ENCODE measurements around the gene SCUBE3. TPM values are rescaled to one million over a fixed set of nuclear protein-coding genes. Genes with fewer than 3 reads are reported as not detected.
A peak's percentile ranks its signal among the peaks of the same experiment; 100 is the strongest.

SCUBE3 gene
- total and polyA plus RNA-seq, 12 donors: 1.2 to 18.8 (median 8.4) TPM

DNA sequence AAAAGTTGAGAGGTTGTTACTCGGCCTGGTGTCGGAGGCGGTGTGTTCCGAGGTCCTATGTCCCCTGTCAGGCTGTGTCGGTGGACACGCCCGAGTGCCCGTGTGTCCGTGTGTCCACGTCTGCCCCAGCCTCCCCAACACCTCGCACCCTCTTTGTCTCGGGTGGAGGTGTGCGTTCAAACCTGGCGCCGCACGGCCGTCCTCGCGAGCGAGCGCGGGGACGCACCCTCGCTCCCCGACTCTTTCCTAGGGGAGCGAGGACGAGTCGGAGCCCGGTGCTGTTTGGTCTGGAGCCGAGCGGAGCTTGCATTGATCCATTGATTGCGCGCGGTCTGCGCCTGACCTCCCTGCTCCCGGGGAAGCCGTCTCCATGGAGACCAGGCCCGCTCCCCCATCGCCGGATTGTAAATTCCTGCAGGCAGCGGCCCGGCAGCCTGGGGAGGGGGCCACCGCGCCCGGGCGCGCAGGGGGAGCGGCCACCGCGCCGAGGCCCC lies 411 bp upstream of the SCUBE3 start:
- TF ChIP-seq, protein P1, sequence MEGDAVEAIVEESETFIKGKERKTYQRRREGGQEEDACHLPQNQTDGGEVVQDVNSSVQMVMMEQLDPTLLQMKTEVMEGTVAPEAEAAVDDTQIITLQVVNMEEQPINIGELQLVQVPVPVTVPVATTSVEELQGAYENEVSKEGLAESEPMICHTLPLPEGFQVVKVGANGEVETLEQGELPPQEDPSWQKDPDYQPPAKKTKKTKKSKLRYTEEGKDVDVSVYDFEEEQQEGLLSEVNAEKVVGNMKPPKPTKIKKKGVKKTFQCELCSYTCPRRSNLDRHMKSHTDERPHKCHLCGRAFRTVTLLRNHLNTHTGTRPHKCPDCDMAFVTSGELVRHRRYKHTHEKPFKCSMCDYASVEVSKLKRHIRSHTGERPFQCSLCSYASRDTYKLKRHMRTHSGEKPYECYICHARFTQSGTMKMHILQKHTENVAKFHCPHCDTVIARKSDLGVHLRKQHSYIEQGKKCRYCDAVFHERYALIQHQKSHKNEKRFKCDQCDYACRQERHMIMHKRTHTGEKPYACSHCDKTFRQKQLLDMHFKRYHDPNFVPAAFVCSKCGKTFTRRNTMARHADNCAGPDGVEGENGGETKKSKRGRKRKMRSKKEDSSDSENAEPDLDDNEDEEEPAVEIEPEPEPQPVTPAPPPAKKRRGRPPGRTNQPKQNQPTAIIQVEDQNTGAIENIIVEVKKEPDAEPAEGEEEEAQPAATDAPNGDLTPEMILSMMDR (IDR thresholded peaks at IDR 0.05): no peak
- intact Hi-C loops (cut with DNase I): no loop called here
- DNase-seq (no peak), ATAC-seq (no peak)
- H3K27me3 ChIP-seq: peaks cover 0 to 67% (median 20%) of the 10 kb centered on the region in 7 donors
- no peak overlapping the region for H3K27ac ChIP-seq
- H3K4me1 ChIP-seq: peaks cover 4 to 44% (median 26%) of the 10 kb centered on the region in 9 donors
- H3K36me3 ChIP-seq: no peaks in the 10 kb centered on the region
- WGBS, 2 donors: 16% methylated on average over 51 of the region's 51 CpGs
- H3K4me3 ChIP-seq: peak overlapping the region; percentile 41 to 65 (median 62)
- no peaks in the 10 kb centered on the region for H3K9me3 ChIP-seq

DNA sequence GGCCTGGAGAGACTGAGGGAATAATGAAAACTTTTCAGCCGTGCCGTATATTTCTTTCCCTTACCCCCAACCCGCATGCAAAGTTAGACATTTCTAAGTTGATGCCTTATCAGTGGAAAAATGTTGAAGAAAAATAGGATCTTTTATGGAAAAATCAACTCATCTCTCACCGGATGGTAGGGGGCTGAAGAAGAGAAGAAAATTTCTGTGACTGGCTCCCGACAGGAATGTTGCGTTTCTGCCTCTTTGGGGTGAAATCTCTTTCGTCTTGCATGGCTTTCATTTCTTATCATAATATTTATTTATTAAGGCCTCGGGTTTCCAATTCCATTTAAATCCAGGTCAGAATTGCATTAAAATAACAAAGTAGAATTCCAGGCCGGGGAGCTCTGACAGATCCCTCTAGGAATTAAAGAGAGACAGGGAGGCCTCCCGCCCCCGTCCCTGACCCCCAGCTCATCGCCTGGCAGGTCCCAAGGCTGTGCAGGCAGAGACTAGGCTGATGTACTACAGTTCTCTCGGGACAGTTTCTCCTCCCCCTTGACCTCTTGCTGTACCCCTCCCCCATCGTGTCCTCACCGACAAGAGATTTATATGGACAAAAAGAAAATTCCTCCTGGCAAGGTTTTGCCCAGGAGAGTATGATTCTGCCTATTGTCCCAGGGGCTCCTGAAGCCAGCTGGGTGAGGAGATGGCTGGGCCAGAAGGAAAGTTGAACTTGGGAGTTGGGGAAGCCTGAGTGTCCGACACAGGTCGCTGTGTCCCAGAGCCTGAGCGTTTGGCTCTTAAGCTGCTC lies 1.3 kb downstream of the SCUBE3 start:
- TF ChIP-seq, protein P1 (IDR thresholded peaks at IDR 0.05): no peak
- H3K4me3 ChIP-seq: peak overlapping the region; percentile 41 to 65 (median 62)
- peaks cover 4 to 60% (median 42%) of the 10 kb centered on the region in 9 donors for H3K4me1 ChIP-seq
- 29 to 34% methylated on average over 18 of the region's 18 CpGs for whole genome bisulfite sequencing, 2 donors
- DNase-seq (no peak), ATAC-seq (peak in 7 of 8 donors; percentile 8 to 62 (median 41))
- no peaks in the 10 kb centered on the region for H3K9me3 ChIP-seq
- no peaks in the 10 kb centered on the region for H3K36me3 ChIP-seq
- H3K27me3 ChIP-seq: peaks cover 0 to 60% (median 20%) of the 10 kb centered on the region in 7 donors
- intact Hi-C loops (cut with DNase I): no loop called here
- peak overlapping the region in 9 of 10 donors; percentile 19 to 79 (median 62) for H3K27ac ChIP-seq

DNA sequence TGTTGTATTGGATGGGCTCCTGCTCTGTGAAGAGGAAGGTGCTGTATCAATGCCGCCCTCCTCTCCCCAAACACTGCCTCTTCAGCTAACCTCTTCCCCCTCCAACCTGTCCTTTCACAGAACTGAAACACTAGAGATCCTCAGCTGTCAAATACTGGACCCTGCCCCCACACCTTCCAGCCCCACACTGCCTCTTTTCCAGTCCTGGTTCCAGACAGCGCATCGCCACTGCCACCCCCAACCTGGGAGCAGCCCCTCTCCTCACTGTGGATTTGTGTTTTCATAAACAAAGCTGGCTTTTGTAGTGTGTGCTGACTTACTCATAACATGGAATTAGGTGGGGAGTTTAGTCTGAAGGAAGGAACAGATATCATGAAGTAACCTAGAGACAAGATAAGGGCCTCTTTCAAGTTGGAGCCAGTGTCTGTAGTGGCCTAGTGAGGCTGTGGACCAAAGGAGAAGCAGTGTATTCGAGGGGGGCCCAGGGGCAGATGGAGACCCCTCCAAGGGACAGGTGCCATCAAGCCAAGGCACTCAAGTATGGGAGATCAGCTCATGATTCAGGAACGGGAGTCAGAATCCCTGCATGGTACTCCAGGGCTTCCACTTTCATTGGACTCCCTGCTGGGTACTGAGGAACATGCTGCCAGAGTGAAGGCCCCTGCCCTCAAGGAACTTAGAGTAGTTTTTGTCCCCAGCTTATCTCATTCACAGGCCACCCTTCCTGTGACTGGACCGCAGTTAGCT lies 2.1 kb downstream of the SCUBE3 start:
- Histone ChIP-seq H3K36me3 (no peaks in the 10 kb centered on the region), H3K9me3 (no peaks in the 10 kb centered on the region), H3K27ac (peak overlapping the region in 8 of 10 donors; percentile 19 to 79 (median 44)), H3K4me1 (peaks cover 4 to 68% (median 44%) of the 10 kb centered on the region in 9 donors), H3K27me3 (peaks cover 0 to 60% (median 20%) of the 10 kb centered on the region in 7 donors), H3K4me3 (peak overlapping the region in 8 of 10 donors; percentile 56 to 65 (median 63))
- DNase-seq: no peak
- peak in 1 of 8 donors; percentile 2 for ATAC-seq
- WGBS, 2 donors: 77 to 78% methylated on average over 6 of the region's 6 CpGs
- intact Hi-C loops (cut with DNase I): no loop called here
- TF ChIP-seq, protein P1 (IDR thresholded peaks at IDR 0.05): no peak

DNA sequence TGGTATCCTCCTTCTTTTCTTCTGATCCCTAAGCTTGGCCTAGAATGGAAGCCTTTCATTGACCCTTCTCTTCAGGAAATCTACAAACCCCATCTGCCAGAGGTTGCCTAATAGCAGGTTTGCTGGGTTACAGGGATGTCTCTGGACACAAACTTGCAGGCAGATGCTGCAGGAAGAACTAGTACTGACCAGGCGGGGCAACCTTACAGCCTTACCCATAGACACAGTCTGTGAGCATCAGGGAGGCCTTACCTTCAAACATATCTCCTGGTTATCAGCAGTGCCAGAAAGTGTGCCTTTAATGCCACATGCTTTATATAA lies 2.6 kb downstream of the SCUBE3 start:
- WGBS, 2 donors: 98 to 100% methylated on average over 1 of the region's 1 CpG
- intact Hi-C loops (cut with DNase I): no loop called here
- ATAC-seq (no peak), DNase-seq (no peak)
- Histone ChIP-seq H3K36me3 (no peaks in the 10 kb centered on the region), H3K27me3 (peaks cover 0 to 60% (median 20%) of the 10 kb centered on the region in 7 donors), H3K4me3 (no peak overlapping the region), H3K9me3 (no peaks in the 10 kb centered on the region), H3K27ac (peak overlapping the region in 3 of 10 donors; percentile 16 to 78 (median 25)), H3K4me1 (peaks cover 4 to 73% (median 50%) of the 10 kb centered on the region in 9 donors)
- TF ChIP-seq, protein P1 (IDR thresholded peaks at IDR 0.05): no peak
